Transverse colon (tissue), 4 donors: ENCODE results near the gene SFRP4.

Experiments
- POLR2AphosphoS5 ChIP-seq, 3 donors: sonication (generic); formaldehyde crosslinking; IDR thresholded peaks; one replicate each; pipeline ENCODE4 v1.6.1; 2016; ENCODE audit warnings: antibody characterized with exemption in 3 of 3
- TF ChIP-seq, protein P1 (sequence below), 5 experiments: fragments of 200-600 bp in 3 of 5; fragments of 450-650 bp in 2 of 5; sonication (generic) in 3 of 5; IDR thresholded peaks; 1 replicate in 2 of 5; 2 replicates in 3 of 5; pipeline ENCODE4 v1.5.1; 2016 to 2017; ENCODE audit warnings: antibody characterized with exemption in 5 of 5, inconsistent platforms in 3 of 5, mild to moderate bottlenecking in 2 of 5, moderate library complexity in 1 of 5

DNA sequence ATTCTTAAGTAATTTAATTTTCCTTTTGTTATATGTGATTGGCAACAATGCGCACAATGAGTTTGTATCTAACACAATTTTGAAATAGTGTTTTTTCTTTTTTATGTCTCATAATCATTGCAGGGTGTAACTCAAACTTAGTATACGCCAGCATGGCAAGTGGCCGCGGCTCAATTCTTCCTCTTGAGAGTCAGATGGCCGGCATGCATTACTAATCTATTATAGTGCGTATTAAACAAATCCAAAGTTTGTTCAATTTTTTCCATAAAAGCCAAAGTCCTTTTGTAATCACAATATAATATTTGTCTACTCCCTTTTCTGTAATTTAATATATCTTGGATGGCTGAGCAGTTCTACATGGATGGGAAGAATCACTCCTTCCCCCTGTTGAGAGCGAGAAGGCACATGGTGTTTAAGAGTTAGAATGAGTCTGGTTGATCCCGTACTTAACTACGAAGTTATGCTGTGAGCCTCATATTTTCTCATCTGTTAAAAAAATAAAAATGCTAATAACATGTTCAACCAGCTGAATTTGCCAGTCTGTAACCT lies 16.5 kb upstream of the SFRP4 start:
- TF ChIP-seq, protein P1, sequence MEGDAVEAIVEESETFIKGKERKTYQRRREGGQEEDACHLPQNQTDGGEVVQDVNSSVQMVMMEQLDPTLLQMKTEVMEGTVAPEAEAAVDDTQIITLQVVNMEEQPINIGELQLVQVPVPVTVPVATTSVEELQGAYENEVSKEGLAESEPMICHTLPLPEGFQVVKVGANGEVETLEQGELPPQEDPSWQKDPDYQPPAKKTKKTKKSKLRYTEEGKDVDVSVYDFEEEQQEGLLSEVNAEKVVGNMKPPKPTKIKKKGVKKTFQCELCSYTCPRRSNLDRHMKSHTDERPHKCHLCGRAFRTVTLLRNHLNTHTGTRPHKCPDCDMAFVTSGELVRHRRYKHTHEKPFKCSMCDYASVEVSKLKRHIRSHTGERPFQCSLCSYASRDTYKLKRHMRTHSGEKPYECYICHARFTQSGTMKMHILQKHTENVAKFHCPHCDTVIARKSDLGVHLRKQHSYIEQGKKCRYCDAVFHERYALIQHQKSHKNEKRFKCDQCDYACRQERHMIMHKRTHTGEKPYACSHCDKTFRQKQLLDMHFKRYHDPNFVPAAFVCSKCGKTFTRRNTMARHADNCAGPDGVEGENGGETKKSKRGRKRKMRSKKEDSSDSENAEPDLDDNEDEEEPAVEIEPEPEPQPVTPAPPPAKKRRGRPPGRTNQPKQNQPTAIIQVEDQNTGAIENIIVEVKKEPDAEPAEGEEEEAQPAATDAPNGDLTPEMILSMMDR (IDR thresholded peaks at IDR 0.05): no peak
- TF ChIP-seq POLR2AphosphoS5 (IDR thresholded peaks at IDR 0.05): no peak
